K562 (cell line): ENCODE measurements around the gene IGSF3. TPM values are rescaled to one million over a fixed set of nuclear protein-coding genes. Genes with fewer than 3 reads are reported as not detected.
A peak's percentile ranks its signal among the peaks of the same experiment; 100 is the strongest.

ENCODE experiments used
- ATAC-seq: fragments of 200-7000 bp; cut with Tn5 transposase; 3 replicates; pipeline ENCODE4 v1.9.1; 2020; ENCODE audit warnings: moderate library complexity
- BruUV-seq: library from RNA; stranded (reverse); fragments of 400-500 nt; replicated peaks from 2 replicates; lab custom pipeline; 2021; lab: Mats Ljungman, UMichigan
- CTCF ChIA-PET: fragments of 300-600 bp; formaldehyde crosslinking; extraction: SDS; loops from one replicate; lab custom pipeline; 2021; ENCODE audit warnings: low intra/inter-chr PET ratio; lab: Yijun Ruan, JAX
- POLR2A ChIA-PET: fragments of 300-600, 350-650 bp; sonication (Branson Sonifier 250); formaldehyde crosslinking; extraction: SDS; loops from one replicate; lab custom pipeline; 2021; ENCODE audit warnings: antibody characterized with exemption, inconsistent platforms; lab: Yijun Ruan, JAX
- DNase-seq, 4 experiments: peaks; one replicate each; pipeline versions ENCODE4 v3.0.0 to v3.0.0-alpha.2; 2011 to 2018; ENCODE audit warnings: low spot score in 3 of 4, mixed read lengths in 3 of 4; ENCODE audit errors: extremely low read depth in 1 of 4
- FAIRE-seq: peaks from 2 replicates; lab custom pipeline; 2011; peaks lifted over from hg19 to GRCh38; lab: Jason Lieb, UNC
- H2AFZ ChIP-seq: 2 replicates; pipeline ENCODE4 v1.6.0; 2011; ENCODE audit warnings: low read depth, low read length, control low read depth, inconsistent platforms
- H3K27ac ChIP-seq: fragments of 200-600 bp; 3 replicates; pipeline ENCODE4 v1.8.0; 2011; ENCODE audit warnings: low read depth, mild to moderate bottlenecking, control low read depth, inconsistent platforms, low read length, moderate library complexity, mixed read lengths; ENCODE audit errors: extremely low read depth
- H3K27me3 ChIP-seq, 2 experiments: fragments of 300-600 bp in 1 of 2; 2 replicates in 1 of 2; 3 replicates in 1 of 2; pipeline versions ENCODE4 v1.6.0 to v1.8.0; 2011; ENCODE audit warnings: inconsistent platforms in 2 of 2, low read length in 2 of 2, mild to moderate bottlenecking in 1 of 2, mixed read lengths in 1 of 2, moderate library complexity in 1 of 2; ENCODE audit not compliant: control insufficient read depth in 2 of 2, insufficient read depth in 2 of 2
- H3K36me3 ChIP-seq: fragments of 300-600 bp; 3 replicates; pipeline ENCODE4 v1.8.0; 2011; ENCODE audit warnings: mild to moderate bottlenecking, low read length, inconsistent platforms; ENCODE audit not compliant: control insufficient read depth, insufficient read depth
- H3K4me1 ChIP-seq, 2 experiments: fragments of 200-600 bp in 1 of 2; replicated peaks in 1 of 2; 2 replicates in 1 of 2; 3 replicates in 1 of 2; pipeline versions ENCODE4 v1.5.1 to v1.8.0; 2011; ENCODE audit warnings: inconsistent platforms in 2 of 2, low read length in 2 of 2, mild to moderate bottlenecking in 1 of 2, mixed read lengths in 1 of 2, moderate library complexity in 1 of 2; ENCODE audit not compliant: control insufficient read depth in 2 of 2, insufficient read depth in 2 of 2
- H3K4me2 ChIP-seq: 2 replicates; pipeline ENCODE4 v1.6.1; 2011; ENCODE audit warnings: low read length, control low read depth, inconsistent platforms, mixed read lengths; ENCODE audit not compliant: insufficient read depth
- H3K4me3 ChIP-seq: fragments of 200-600 bp; sonication (generic), shearing (Covaris generic); 2 replicates; pipeline ENCODE4 v1.5.1; 2016; ENCODE audit warnings: control low read depth, inconsistent platforms
- H3K79me2 ChIP-seq: fragments of 200-600 bp; 3 replicates; pipeline ENCODE4 v1.8.0; 2011; ENCODE audit warnings: low read length, inconsistent platforms; ENCODE audit not compliant: control insufficient read depth, insufficient read depth
- H3K9ac ChIP-seq, 2 experiments: 2 replicates each; pipeline versions ENCODE4 v1.6.0 to v1.6.1; 2011; ENCODE audit warnings: low read depth in 2 of 2, low read length in 2 of 2, control low read depth in 1 of 2, inconsistent platforms in 1 of 2, mild to moderate bottlenecking in 1 of 2, mixed read lengths in 1 of 2; ENCODE audit not compliant: insufficient read depth in 1 of 2
- H3K9me1 ChIP-seq: one replicate; pipeline ENCODE4 v1.6.0; 2011; ENCODE audit warnings: inconsistent platforms, mild to moderate bottlenecking, low read length, moderate library complexity; ENCODE audit not compliant: control insufficient read depth, insufficient read depth
- H3K9me3 ChIP-seq: replicated peaks from 2 replicates; pipeline ENCODE4 v1.5.1; 2011; ENCODE audit warnings: low read depth, low read length, inconsistent platforms; ENCODE audit not compliant: control insufficient read depth, insufficient read depth
- H4K20me1 ChIP-seq: replicated peaks from 2 replicates; pipeline ENCODE4 v1.6.1; 2011; ENCODE audit warnings: low read length, inconsistent platforms, mixed read lengths; ENCODE audit not compliant: control insufficient read depth, insufficient read depth
- CAMTA2 ChIP-seq: fragments of 250-450 bp; sonication (Bioruptor Pico); conservative IDR thresholded peaks from 2 replicates; pipeline ENCODE4 v1.5.1; 2022
- GTF2E2 ChIP-seq: fragments of 200-800 bp; sonication (Bioruptor generic); IDR thresholded peaks from 2 replicates; pipeline ENCODE4 v1.6.1; 2016; ENCODE audit warnings: missing genetic modification characterization, missing compliant biosample characterization
- MECOM ChIP-seq: fragments of 250-450 bp; sonication (Bioruptor Pico); IDR thresholded peaks from 2 replicates; pipeline ENCODE4 v1.8.0; 2022; ENCODE audit warnings: inconsistent platforms
- NEUROD1 ChIP-seq: fragments of 150-350 bp; IDR thresholded peaks from 2 replicates; pipeline ENCODE4 v1.6.1; 2014; ENCODE audit warnings: borderline replicate concordance, low read length, low read depth; ENCODE audit not compliant: partially characterized antibody
- ZNF76 ChIP-seq: fragments of 250-450 bp; sonication (Bioruptor Pico); IDR thresholded peaks from 2 replicates; pipeline ENCODE4 v1.4.0; 2020; ENCODE audit warnings: mild to moderate bottlenecking, moderate library complexity, borderline replicate concordance
- WGBS: fragments of 100-300 bp; shearing (Covaris generic); methylation state at CpG from one replicate; pipeline ENCODE4 v1.1.6; 2016; ENCODE audit warnings: low coverage, mixed read lengths; ENCODE audit not compliant: insufficient coverage; ENCODE audit errors: missing lambda C conversion rate; 5-methylcytosine and 5-hydroxymethylcytosine counted together
- in situ Hi-C: fragments of 300-500 bp; cut with MboI; formaldehyde crosslinking; loops from 4 replicates; pipeline ENCODE4 v1.15.0; 2018; ENCODE audit warnings: inconsistent platforms, mixed read lengths
- intact Hi-C: fragments of 100-400 bp; cut with micrococcal nuclease; formaldehyde crosslinking; loops from 2 replicates; pipeline ENCODE4 v1.14.2; 2022
- polyA plus RNA-seq, 8 experiments: library from polyadenylated mRNA; depleted of rRNA in 4 of 8; stranded (reverse) in 5 of 8; unstranded in 3 of 8; fragments of >200 nt; fragmentation: Nextera tagmentation in 2 of 8; fragmentation: Illumina TruSeq in 1 of 8; extraction: Ambion mirVana in 2 of 8; extraction: Trizol in 1 of 8; gene quantifications; 2 replicates each; pipeline versions ENCODE4 v1.2.1 to v1.2.3, GENCODE V29; 2011 to 2014; ENCODE audit warnings: inconsistent platforms in 1 of 8, missing spikeins in 1 of 8
- total RNA-seq, 7 experiments: library from RNA; depleted of rRNA in 6 of 7; stranded (reverse); fragments of >200 nt in 6 of 7; fragmentation: Illumina TruSeq in 2 of 7; extraction: Trizol in 2 of 7; gene quantifications; 2 replicates each; pipeline versions ENCODE4 v1.2.1 to v1.2.3, GENCODE V29; 2011 to 2021; ENCODE audit warnings: low replicate concordance in 1 of 7
- TF ChIP-seq, protein P1 (sequence below): IDR thresholded peaks from 2 replicates; pipeline ENCODE4 v1.6.1; 2012; ENCODE audit warnings: low read depth, low read length, improper control_type of control experiment, borderline replicate concordance

The IGSF3 gene
- total and polyA plus RNA-seq, 9 of the 15 experiments (the other 6 are each of a cell fraction or from before 2014, with no cell fraction given) = 1.1 to 15.0 (median 8.3) TPM

DNA sequence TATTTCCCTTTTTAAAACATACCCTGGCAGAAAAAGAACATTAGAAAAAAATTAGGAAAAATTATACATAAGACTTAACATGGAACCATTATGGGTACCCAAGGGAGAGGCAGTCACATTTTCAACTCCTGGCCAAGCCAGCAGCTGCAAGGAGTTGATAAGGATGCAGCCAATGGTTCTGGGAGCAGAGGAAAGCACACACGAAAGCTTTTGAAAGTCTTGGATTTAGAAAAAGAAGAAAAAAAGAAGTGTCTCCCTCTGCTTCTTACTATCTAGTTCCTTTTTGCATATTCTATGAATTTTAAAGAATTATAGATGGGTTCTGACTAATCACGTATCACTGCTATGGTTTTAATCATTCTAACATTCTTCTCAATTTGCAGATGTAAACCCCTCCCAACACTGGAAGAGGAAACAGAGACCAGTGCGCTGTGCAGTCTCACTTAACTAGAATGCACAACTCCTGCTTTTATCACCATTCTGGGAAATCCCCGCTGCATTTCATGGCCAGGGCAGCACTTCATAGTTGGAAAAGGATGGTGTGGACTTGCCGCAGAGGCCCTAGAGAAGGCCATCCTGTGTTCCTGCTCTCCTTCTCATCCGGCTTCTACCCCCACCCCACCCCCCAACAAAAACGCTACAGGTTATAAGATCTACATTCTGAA, 94.0 kb downstream of the IGSF3 start (continued):
- TF ChIP-seq NEUROD1 = peak; percentile 15
- no peak for TF ChIP-seq CAMTA2 (CRISPR knock-in tag)

DNA sequence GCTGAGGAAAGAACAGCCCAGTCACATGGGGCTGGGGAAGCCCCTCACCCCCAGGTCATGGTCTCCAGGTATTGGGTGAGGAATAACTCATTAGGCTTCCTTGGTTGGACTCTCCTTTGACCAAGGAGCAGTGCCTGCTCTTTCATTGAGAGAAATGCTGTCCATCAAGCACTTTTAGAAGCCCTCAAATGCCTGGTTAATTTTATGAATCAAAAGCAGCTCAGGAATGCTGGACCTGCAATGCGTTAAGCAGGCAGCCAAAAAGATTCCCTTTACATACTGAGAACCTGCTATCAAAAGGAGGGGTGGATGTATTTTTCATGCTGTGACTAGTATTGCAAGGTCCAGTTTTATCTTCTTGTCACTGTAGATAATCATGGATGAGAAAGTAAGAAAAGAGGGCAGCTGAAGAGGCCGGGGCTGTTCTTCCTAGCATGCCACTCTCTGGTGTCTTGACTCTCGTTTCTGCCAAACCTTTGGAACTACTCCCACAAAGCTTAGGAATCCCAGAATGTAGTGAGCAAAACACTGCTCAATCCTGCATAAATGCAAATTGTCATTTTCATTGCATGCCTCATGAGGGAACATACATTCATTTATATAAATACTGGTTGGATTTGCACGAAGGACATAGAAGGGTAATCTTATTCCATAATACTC, 94.6 kb downstream of the IGSF3 start:
- Histone ChIP-seq H3K9ac (peak overlapping the region in 1 of 2 experiments; percentile 17; a peak in 1 of 4 replicates), H3K79me2 (peaks cover 32% of the 10 kb centered on the region), H3K4me2 (peak overlapping the region; percentile 92), H3K27ac (peak overlapping the region; percentile 40), H2AFZ (peak overlapping the region; percentile 5; the same call in 1 of the 2 replicates), H3K9me1 (no peaks in the 10 kb centered on the region), H3K4me1 (peaks cover 45 to 50% of the 10 kb centered on the region in 2 experiments), H3K27me3 (no peaks in the 10 kb centered on the region), H3K9me3 (no peaks in the 10 kb centered on the region), H3K36me3 (no peaks in the 10 kb centered on the region; the same call in 2 of the 3 replicates), H3K4me3 (no peak overlapping the region), H4K20me1 (peaks cover 18% of the 10 kb centered on the region; the same call in 1 of the 2 replicates)
- ATAC-seq = no peak
- TF ChIP-seq MECOM (CRISPR knock-in tag) (peak; percentile 50; the same call in 1 of the 2 replicates), GTF2E2 (peak; percentile 58; the same call in 1 of the 2 replicates), ZNF76 (CRISPR knock-in tag) (0 out of 2 replicates have a peak, but pooled peaks have one; percentile 37)
- TF ChIP-seq, protein P1, sequence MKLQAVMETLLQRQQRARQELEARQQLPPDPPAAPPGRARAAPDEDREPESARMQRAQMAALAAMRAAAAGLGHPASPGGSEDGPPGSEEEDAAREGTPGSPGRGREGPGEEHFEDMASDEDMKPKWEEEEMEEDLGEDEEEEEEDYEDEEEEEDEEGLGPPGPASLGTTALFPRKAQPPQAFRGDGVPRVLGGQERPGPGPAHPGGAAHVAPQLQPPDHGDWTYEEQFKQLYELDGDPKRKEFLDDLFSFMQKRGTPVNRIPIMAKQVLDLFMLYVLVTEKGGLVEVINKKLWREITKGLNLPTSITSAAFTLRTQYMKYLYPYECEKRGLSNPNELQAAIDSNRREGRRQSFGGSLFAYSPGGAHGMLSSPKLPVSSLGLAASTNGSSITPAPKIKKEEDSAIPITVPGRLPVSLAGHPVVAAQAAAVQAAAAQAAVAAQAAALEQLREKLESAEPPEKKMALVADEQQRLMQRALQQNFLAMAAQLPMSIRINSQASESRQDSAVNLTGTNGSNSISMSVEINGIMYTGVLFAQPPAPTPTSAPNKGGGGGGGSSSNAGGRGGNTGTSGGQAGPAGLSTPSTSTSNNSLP = no peak
- no TSS peak for BruUV-seq
- intact Hi-C loops = loop anchor here (5.0 to 10.0 kb wide), 2 partner anchors 149 to 552 kb away; partner anchors contain the start of gene TRIM45
- POLR2A ChIA-PET = interaction anchor here (0.7 to 1.3 kb wide), 11 partner anchors 9 to 484 kb away, joined by 3 to 5 read pairs (median 3); partner anchors contain the start of gene IGSF3
- 7% methylated on average over 4 of the region's 4 CpGs for WGBS
- DNase-seq = peak in 1 of 4 experiments; percentile 15
- CTCF ChIA-PET = interaction anchor here (0.6 to 1.7 kb wide), 4 partner anchors 24 to 434 kb away, joined by 3 to 6 read pairs (median 4); no protein-coding TSS in a partner anchor
- no peak for FAIRE-seq
- in situ Hi-C loops = no loop called here
